Epithelial cell of proximal tubule (primary cell): Measurements from ENCODE around the gene CYP2U1. TPM values are rescaled to one million over a fixed set of nuclear protein-coding genes. Genes with fewer than 3 reads are reported as not detected.
"Not testable (repeated sequence)": the region's sequence is repeated elsewhere in the genome, so short reads cannot be mapped to it uniquely, and the experiment has no call there.

Experiments used
- DNase-seq: peaks from one replicate; pipeline ENCODE4 v3.0.0-alpha.2; 2011; ENCODE audit warnings: low read depth
- H3K4me3 ChIP-seq: 2 replicates; pipeline ENCODE4 v1.5.1; 2011; ENCODE audit warnings: low read depth, mild to moderate bottlenecking, low read length
- total RNA-seq: library from RNA; depleted of rRNA; stranded (reverse); fragments of >200 nt; gene quantifications from 2 replicates; pipeline ENCODE4 v1.2.3, GENCODE V29; 2015
- TF ChIP-seq, protein P1 (sequence below): conservative IDR thresholded peaks from 2 replicates; pipeline ENCODE4 v1.5.1; 2012; ENCODE audit warnings: low read depth, mild to moderate bottlenecking, low read length

CYP2U1 gene
- total RNA-seq, 1 donor from 2014 or later, result 5.0 TPM

DNA sequence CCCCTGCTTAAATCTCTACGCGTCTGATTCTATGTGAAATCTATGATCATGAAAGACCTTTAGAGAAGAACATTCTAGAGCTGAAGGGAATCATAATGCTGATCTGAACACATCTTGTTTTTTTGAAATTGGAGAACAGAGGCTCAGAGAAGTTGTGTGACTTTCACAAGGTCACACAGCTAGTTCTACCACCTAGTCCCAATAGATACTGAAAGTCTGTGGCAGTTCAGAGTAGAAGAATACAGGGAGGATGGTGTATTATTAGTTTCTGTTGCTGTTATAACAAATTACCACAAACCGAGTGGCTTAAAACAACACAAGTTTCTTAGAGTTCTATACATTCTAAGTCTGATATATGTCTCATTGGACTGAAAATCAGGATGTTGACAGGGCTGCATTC, 14.5 kb downstream of the CYP2U1 start:
- no peak for DNase-seq
- H3K4me3 ChIP-seq, result no peak overlapping the region
- TF ChIP-seq, protein P1, sequence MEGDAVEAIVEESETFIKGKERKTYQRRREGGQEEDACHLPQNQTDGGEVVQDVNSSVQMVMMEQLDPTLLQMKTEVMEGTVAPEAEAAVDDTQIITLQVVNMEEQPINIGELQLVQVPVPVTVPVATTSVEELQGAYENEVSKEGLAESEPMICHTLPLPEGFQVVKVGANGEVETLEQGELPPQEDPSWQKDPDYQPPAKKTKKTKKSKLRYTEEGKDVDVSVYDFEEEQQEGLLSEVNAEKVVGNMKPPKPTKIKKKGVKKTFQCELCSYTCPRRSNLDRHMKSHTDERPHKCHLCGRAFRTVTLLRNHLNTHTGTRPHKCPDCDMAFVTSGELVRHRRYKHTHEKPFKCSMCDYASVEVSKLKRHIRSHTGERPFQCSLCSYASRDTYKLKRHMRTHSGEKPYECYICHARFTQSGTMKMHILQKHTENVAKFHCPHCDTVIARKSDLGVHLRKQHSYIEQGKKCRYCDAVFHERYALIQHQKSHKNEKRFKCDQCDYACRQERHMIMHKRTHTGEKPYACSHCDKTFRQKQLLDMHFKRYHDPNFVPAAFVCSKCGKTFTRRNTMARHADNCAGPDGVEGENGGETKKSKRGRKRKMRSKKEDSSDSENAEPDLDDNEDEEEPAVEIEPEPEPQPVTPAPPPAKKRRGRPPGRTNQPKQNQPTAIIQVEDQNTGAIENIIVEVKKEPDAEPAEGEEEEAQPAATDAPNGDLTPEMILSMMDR, result no peak

DNA sequence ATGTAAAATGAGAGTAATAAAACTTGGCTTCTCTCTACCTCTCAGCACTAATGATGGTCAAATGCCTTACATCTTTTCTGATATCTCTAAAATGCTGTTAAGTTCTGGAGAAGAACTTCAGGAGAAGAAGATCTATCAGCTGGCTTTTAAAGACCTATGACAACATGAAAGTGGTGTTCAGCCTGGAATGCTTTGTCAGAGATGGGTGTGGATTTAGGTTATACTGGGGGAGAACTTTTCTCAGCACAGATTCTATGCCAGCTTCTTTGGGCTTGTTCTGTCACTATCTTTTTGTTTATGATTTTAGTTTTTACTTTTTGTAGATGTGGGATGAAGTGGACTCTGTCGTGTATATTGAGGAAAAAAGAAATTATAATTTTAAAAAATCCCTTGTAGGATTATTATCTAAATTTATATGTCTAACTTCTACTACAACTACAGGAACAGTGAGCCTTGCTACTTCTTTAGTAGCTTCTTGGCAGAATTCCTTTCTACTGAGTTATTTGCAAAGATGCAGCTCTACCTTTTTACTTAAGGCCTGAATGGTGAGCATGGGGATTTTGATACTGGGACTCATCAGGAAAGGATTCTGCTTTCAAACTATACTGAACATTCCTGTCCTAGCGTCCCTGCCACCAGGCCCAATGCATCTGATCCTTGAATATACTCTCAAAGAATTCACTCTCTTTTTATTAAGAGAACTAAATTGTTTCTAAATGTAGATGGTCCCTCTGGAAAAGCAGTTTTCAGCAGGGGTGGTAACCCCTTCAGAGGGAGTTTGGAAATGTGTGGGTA, 19.6 kb downstream of the CYP2U1 start:
- no peak overlapping the region for H3K4me3 ChIP-seq
- TF ChIP-seq, protein P1, result no peak
- DNase-seq, result no peak

DNA sequence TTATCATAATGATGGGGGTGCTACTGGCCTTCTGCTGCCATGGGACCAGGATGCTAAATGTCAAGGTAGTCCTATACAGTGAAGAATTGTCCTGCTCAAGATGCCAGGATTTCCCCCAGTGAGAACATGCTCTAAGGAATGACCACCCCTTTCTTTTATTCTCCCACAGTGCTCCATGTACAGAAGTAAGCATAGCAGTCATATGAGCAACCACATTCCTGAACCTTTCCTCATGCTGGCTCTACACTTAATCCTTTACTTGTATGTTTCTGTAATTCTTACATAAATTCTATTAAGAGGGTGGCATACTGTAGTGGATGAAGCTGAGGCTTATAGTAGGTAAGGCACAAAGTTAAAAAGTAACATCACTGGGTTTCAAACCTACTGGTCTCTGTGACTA, 20.2 kb downstream of the CYP2U1 start:
- TF ChIP-seq, protein P1, result no peak
- no peak overlapping the region for H3K4me3 ChIP-seq
- DNase-seq, result peak; percentile 60

DNA sequence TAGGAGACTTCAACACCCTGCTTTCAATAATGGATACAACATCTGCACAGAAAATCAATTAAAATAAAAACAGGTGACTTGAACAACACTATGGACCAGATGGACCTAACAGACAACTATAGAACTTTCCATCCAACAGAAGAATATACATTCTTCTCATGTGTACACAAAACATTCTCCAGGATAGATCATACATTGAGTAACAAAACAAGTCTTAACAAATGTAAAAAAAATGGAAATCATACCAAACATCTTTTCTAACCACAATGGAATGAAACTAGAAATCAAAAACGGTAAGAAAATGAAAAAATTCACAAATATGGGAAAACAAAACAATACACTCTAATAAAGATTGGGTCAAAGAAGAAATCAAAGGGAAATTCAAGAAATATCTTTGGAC, 24.7 kb downstream of the CYP2U1 start:
- no peak overlapping the region for H3K4me3 ChIP-seq
- DNase-seq, result no peak
- TF ChIP-seq, protein P1, result no peak

DNA sequence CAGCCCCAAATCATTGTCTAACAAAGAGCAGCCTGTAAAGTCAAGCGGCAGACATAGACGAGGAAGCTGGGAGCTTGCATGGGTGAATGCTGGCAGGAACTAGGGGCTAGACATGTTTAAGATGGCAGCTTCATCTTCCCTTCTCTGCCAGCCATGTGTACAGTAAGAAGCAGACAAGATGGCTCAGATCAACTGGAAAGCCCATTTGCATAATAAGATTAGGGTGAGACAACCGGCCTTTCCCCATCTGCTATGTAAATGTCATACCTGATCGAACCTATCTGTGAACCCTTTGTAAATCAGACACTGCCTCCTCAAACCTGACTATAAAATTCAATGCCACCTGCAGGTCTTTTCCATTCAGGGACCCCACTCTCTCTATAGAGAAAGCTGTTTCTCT, 35.6 kb downstream of the CYP2U1 start:
- DNase-seq, result no peak
- H3K4me3 ChIP-seq, result no peak overlapping the region
- TF ChIP-seq, protein P1, result no peak

DNA sequence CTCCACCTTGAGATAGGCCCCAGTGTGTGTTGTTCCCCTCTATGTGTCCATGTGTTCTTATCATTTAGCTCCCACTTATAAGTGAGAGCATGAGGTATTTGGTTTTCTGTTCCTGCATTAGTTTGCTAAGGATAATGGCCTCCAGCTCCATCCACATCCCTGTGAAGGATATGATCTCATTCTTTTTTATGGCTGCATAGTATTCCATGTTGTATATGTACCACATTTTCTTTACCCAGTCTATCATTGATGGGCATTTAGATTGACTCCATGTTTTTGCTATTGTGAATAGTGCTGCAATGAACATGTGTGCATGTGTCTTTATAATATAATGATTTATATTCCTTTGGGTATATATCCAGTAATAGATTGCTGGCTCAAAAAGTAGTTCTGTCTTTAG, 36.2 kb downstream of the CYP2U1 start:
- DNase-seq, result not testable (repeated sequence)

DNA sequence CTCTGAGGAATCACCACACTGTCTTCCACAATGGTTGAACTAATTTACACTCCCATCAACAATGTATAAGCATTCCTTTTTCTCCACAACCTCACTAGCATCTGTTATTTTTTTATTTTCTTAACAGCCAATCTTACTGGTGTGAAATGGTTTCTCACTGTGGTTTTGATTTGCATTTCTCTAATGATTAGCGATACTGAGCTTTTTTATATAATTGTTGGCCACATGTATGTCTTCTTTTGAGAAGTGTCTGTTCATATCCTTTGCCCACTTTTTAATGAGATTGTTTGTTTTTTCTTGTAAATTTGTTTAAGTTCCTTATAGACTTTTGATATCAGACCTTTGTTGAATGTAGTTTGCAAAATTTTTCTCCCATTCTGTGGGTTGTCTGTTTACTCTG, 36.6 kb downstream of the CYP2U1 start:
- DNase-seq, H3K4me3 ChIP-seq: not testable (repeated sequence)

More for the DNA sequence above, 36.2 kb downstream of the CYP2U1 start:
- H3K4me3 ChIP-seq, result not testable (repeated sequence)

DNA sequence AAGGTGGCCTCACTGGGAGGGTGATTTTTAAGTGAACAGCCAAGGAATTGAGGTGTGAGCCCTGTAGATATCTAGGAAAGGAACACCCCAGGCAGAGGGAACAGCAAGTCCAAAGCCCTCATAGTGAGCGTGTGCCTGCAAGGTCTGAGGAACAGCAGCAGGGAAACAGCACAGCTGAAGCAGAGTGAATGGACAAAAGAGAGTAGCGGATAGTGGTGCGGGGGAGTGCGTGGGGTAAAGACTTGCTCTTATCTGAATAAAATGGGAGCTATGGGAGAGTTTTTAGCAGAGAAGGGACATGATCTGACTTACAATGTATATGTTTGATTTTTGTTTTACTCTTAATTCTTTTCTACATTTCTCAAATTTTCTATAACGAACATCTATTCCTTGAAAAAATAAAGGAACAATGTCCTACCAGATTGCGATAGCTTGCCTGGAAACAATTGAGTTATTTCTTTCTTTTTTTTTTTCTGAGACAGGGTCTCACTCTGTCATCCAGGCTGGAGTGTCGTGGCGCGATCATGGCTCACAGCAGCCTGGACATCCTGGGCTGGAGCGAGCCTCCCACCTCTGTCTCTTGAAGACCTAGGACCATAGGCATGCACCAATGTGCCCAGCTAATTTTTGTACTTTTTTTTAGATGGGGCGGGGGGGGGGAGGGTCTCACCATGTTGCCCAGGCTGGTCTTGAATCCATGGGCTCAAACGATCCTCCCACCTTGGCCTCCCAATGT, 38.9 kb downstream of the CYP2U1 start:
- TF ChIP-seq, protein P1, result no peak
- DNase-seq, result no peak
- H3K4me3 ChIP-seq, result no peak overlapping the region
